Loucy (cell line): ENCODE measurements around the gene SLC6A13.

ENCODE experiments used
- CTCF ChIP-seq: fragments of 200-600 bp; sonication (generic); conservative IDR thresholded peaks from 2 replicates; pipeline ENCODE4 v1.5.1; 2014; ENCODE audit warnings: mild to moderate bottlenecking, antibody characterized with exemption, low read length
- EZH2phosphoT487 ChIP-seq: fragments of 200-600 bp; IDR thresholded peaks from 2 replicates; pipeline ENCODE4 v1.6.1; 2018; ENCODE audit warnings: antibody characterized with exemption, mild to moderate bottlenecking, moderate library complexity, borderline replicate concordance

- TF ChIP-seq CTCF (no peak), EZH2phosphoT487 (no peak)
Measured at GRCh38 chr12:236445-236844, 26.2 kb downstream of the SLC6A13 start.
